AG04450 (cell line): Measurements from ENCODE around the gene MAD1L1. TPM values are rescaled to one million over a fixed set of nuclear protein-coding genes. Genes with fewer than 3 reads are reported as not detected.

Experiments used
- CTCF ChIA-PET: fragments of 300-600, 350-600 bp; formaldehyde crosslinking; extraction: SDS; loops from one replicate; lab custom pipeline; 2022; ENCODE audit warnings: antibody characterized with exemption, inconsistent platforms; lab: Charles Lee
- POLR2A ChIA-PET: fragments of 350-600 bp; formaldehyde crosslinking; extraction: SDS; loops from one replicate; lab custom pipeline; 2021; ENCODE audit warnings: antibody characterized with exemption, inconsistent platforms; lab: Yijun Ruan, JAX
- DNase-seq: peaks from one replicate; pipeline ENCODE4 v3.0.0-alpha.2; 2011; ENCODE audit warnings: low read depth, low spot score
- H3K27ac ChIP-seq: one replicate; pipeline ENCODE4 v1.5.1; 2012; ENCODE audit warnings: low read depth, low read length, control low read depth
- H3K27me3 ChIP-seq: one replicate; pipeline ENCODE4 v1.6.0; 2012; ENCODE audit warnings: low read length; ENCODE audit not compliant: control insufficient read depth, insufficient read depth
- H3K4me3 ChIP-seq: 2 replicates; pipeline ENCODE4 v1.5.1; 2011; ENCODE audit warnings: mild to moderate bottlenecking, low read depth, low read length, control low read depth
- H3K9me3 ChIP-seq: 2 replicates; pipeline ENCODE4 v1.5.1; 2012; ENCODE audit warnings: low read length; ENCODE audit not compliant: control insufficient read depth, insufficient read depth
- CTCF ChIP-seq: IDR thresholded peaks from 2 replicates; pipeline ENCODE4 v1.5.1; 2011; ENCODE audit warnings: low read depth, low read length, control low read depth, inconsistent platforms
- polyA plus RNA-seq: library from polyadenylated mRNA; depleted of rRNA; stranded (reverse); fragments of >200 nt; gene quantifications from 2 replicates; pipeline ENCODE4 v1.2.3, GENCODE V29; 2011

The MAD1L1 gene
- polyA plus RNA-seq, 1 experiment, result 11.9 TPM

- Histone ChIP-seq H3K4me3 (no peak overlapping the region), H3K27ac (no peak overlapping the region), H3K9me3 (peaks cover 3% of the 10 kb centered on the region; the same call in 1 of the 2 replicates), H3K27me3 (no peaks in the 10 kb centered on the region)
- ChIA-PET CTCF (no interaction called here), POLR2A (no interaction called here)
- TF ChIP-seq CTCF, result no peak
- DNase-seq, result no peak
Observed at GRCh38 chr7:1924258-1924817, 308.4 kb downstream of the MAD1L1 start.

- Histone ChIP-seq H3K9me3 (peaks cover 3% of the 10 kb centered on the region; the same call in 1 of the 2 replicates), H3K27ac (no peak overlapping the region), H3K27me3 (no peaks in the 10 kb centered on the region), H3K4me3 (no peak overlapping the region)
- POLR2A ChIA-PET, result no interaction called here
- no peak for DNase-seq
- CTCF ChIA-PET, result no interaction called here
- no peak for TF ChIP-seq CTCF
Observed at GRCh38 chr7:1923409-1924257, 309.1 kb downstream of the MAD1L1 start.

GRCh38 chr7:1922870-1923236 is 309.9 kb downstream of the MAD1L1 start:
- POLR2A ChIA-PET, result no interaction called here
- Histone ChIP-seq H3K9me3 (peaks cover 3% of the 10 kb centered on the region; the same call in 1 of the 2 replicates), H3K27ac (no peak overlapping the region), H3K4me3 (no peak overlapping the region), H3K27me3 (no peaks in the 10 kb centered on the region)
- no peak for DNase-seq
- TF ChIP-seq CTCF, result peak; percentile 20; the same call in 1 of the 2 replicates
- CTCF ChIA-PET, result no interaction called here

GRCh38 chr7:1922071-1922869 is 310.5 kb downstream of the MAD1L1 start:
- Histone ChIP-seq H3K9me3 (peaks cover 3% of the 10 kb centered on the region; the same call in 1 of the 2 replicates), H3K27me3 (no peaks in the 10 kb centered on the region), H3K27ac (no peak overlapping the region), H3K4me3 (no peak overlapping the region)
- no peak for DNase-seq
- no peak for TF ChIP-seq CTCF
- ChIA-PET POLR2A (no interaction called here), CTCF (interaction anchor here (0.6 kb wide), 1 partner anchor 118 kb away, joined by 3 read pairs; no protein-coding TSS in a partner anchor)
